GM12872 (cell line): ENCODE data around the gene SRRM2.

Source experiments
- CTCF ChIP-seq: IDR thresholded peaks from 3 replicates; pipeline ENCODE4 v1.5.1; 2011; ENCODE audit warnings: low read depth, mild to moderate bottlenecking, low read length, moderate library complexity; ENCODE audit not compliant: insufficient read depth

SRRM2 gene

GRCh38 chr16:2814551-2815298 lies 62.3 kb downstream of the SRRM2 start:
- TF ChIP-seq CTCF = no peak

DNA sequence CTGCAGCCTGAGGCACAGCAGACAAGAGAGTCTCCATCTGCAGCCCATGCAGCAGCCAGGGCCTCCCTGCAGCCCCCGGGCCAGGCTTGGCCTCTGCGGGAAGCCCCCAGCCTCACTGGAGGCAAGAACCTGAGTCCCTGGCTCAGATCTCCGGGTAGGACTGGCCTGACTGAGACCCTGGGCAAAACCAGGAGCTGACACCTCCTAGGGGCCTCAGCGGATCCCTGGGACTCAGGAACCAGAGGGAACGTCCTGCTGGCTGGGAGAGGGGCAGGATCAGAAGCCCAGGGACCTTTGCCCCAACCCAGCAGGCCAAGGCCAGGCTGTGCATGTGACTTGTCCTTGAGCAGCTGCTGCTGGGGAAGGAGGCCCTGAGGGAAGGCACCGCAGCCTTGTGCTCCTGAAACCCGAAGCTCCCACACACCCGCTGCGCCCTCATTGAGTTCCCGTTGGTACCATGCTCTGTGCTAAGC lies 62.9 kb downstream of the SRRM2 start:
- TF ChIP-seq CTCF = no peak

DNA sequence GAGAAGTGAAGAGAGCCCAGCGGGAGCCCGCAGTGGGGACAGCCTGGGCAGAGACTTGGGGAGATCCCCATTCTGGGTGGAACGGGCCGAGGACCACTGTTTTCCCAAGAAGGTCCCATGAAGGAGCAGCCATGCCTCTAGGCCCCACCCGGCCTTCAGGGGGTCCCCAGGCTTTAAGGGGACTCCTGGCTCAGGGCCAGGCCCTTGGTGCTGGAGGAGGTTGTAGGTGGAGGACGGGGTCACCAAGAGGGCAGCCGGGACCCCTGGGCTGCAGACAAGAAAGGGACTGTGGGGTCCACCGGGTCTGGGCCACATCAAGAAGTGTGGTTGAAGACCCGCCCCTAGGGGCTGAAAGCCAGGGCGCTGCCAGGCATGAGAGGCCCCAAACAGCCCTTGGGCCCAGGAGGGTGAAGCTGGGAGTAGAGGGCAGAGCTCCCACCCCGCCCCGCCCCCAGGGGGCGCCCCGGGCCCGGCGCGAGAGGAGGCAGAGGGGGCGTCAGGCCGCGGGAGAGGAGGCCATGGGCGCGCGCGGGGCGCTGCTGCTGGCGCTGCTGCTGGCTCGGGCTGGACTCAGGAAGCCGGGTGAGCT lies 64.4 kb downstream of the SRRM2 start, which contains the start of gene PRSS21:
PRSS21 (plus strand) TSS at position 487 of the 589 bp plus-strand sequence; CDS start at position 519, 32 bp downstream.
- TF ChIP-seq CTCF = 0 out of 3 replicates have a peak, but pooled peaks have one; percentile 7

DNA sequence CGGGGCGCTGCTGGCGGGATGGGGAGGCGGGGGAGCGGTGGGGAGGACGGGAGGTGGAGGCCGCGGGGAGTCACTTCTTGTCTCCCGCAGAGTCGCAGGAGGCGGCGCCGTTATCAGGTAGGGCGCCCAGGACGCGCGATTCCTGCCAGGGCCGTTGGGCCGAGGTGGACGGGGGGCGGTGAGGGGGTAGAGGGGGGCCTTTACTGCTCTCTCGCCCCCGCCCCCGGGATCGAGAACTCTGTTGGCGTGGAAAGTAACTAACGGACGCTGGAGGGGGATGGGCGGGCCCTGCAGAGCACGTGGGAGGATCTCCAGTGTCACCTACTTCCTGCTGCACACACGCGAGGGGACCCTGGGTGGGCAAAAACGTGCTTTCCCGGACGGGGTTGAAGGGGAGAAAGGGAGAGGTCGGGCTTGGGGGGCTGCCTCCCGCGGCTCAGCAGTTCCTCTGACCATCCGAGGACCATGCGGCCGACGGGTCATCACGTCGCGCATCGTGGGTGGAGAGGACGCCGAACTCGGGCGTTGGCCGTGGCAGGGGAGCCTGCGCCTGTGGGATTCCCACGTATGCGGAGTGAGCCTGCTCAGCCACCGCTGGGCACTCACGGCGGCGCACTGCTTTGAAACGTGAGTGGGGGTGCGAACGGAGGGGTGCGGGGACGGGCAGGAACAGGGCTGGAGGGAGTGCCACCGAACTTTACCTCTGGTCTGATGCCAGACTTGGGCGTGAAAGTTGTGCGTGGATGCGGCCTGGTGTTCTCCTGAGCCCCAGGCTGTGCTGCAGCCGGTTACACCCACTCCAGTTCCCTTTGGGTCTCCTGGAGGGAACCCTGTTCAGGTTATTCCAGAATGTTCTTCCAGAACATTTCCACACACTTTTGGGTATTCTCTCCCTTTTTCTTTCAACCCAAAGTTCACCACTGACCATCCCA lies 65.2 kb downstream of the SRRM2 start:
- no peak for TF ChIP-seq CTCF

DNA sequence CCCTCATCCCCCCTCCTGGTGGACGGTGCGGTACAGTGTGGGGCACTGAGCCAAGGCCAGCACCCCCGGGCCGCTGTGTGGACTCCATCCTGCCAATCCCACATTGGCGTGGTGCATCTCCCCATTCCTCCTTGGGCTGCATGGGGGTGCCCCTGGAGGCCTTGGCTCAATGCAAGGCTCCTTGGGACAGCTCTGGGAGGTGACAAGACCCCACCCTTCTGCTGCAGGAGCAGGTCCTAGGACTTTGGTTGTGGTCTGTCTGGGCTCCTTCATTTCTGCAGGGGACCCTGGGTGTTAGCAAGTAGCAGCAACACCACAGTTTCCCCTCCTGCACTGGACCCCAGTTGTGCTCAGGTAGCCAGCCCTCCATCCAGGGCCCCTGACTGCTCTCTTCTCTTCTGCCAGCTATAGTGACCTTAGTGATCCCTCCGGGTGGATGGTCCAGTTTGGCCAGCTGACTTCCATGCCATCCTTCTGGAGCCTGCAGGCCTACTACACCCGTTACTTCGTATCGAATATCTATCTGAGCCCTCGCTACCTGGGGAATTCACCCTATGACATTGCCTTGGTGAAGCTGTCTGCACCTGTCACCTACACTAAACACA lies 65.9 kb downstream of the SRRM2 start:
- no peak for TF ChIP-seq CTCF

DNA sequence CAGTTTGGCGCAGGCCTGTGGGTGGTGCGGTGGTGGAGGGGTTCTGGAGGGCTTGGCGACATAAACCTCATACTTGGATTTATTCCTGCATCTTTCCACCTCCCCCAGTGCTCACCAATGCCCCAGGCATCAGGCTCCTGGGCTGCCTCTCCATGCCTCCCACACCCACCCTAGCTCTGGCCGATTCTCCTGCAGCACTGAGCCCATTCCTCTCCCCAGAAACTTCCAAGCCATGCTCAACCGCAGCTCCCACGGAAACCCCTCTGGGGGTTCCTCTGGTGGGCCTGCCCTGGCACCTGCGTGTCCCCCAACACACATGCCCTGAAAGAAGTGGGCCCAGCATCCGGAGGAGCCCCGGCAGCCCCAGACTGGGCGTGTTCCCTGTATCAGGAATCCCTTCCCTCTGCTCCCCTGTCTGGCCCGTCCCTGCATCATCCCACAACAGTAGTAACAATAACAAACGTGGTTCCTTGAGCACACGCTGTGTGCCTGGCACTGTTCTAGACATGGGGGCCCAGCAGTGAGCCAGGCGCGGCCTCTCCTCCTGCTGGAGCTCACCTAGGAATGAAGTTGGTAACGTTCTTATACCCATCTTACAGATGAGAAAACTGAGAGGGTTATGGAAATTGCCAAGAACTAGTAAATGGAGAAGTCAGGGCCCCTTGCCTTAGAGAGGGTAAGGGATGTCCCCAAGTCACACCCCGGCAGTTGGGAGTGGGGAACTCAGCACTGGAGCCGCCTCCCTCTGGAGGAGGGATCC lies 66.9 kb downstream of the SRRM2 start:
- TF ChIP-seq CTCF = no peak
